GM18517 (cell line): Measurements from ENCODE around the gene IPO8.
"Not testable (repeated sequence)": the region's sequence is repeated elsewhere in the genome, so short reads cannot be mapped to it uniquely, and the experiment has no call there.

ENCODE experiments used
- ATAC-seq: cut with Tn5 transposase; IDR thresholded peaks from one replicate; pipeline ENCODE4 v1.9.1; 2021; ENCODE audit warnings: mild to moderate bottlenecking, moderate library complexity; ENCODE audit not compliant: unreplicated experiment

IPO8 gene

GRCh38 chr12:30691122-30691879, 4.4 kb downstream of the IPO8 start:
- no peak for ATAC-seq

- no peak for ATAC-seq
Observed at GRCh38 chr12:30687265-30687986, 8.2 kb downstream of the IPO8 start.

GRCh38 chr12:30679241-30679640, 16.4 kb downstream of the IPO8 start:
- no peak for ATAC-seq

GRCh38 chr12:30678221-30678620, 17.4 kb downstream of the IPO8 start:
- ATAC-seq, result no peak

- ATAC-seq, result no peak
Observed at GRCh38 chr12:30661210-30661609, 34.5 kb downstream of the IPO8 start.

GRCh38 chr12:30652034-30652696, 43.5 kb downstream of the IPO8 start:
- no peak for ATAC-seq

GRCh38 chr12:30646821-30647220, 48.8 kb downstream of the IPO8 start:
- ATAC-seq, result no peak

GRCh38 chr12:30643366-30643765, 52.3 kb downstream of the IPO8 start:
- ATAC-seq, result no peak

GRCh38 chr12:30640392-30640791, 55.3 kb downstream of the IPO8 start:
- ATAC-seq, result no peak

GRCh38 chr12:30635385-30635784, 60.3 kb downstream of the IPO8 start:
- ATAC-seq, result no peak

- ATAC-seq, result no peak
Observed at GRCh38 chr12:30631740-30632139, 63.9 kb downstream of the IPO8 start.

GRCh38 chr12:30630979-30631285, 64.7 kb downstream of the IPO8 start:
- no peak for ATAC-seq

- ATAC-seq, result no peak
Observed at GRCh38 chr12:30630076-30630978, 65.3 kb downstream of the IPO8 start.

- ATAC-seq, result no peak
Observed at GRCh38 chr12:30626847-30627246, 68.8 kb downstream of the IPO8 start.

GRCh38 chr12:30624009-30624408, 71.7 kb downstream of the IPO8 start:
- no peak for ATAC-seq

- peak; percentile 75 for ATAC-seq
Observed at GRCh38 chr12:30622509-30622908, 73.2 kb downstream of the IPO8 start.

- not testable (repeated sequence) for ATAC-seq
Observed at GRCh38 chr12:30621663-30622241, 73.9 kb downstream of the IPO8 start.

GRCh38 chr12:30617346-30618016, 78.2 kb downstream of the IPO8 start:
- no peak for ATAC-seq

- no peak for ATAC-seq
Observed at GRCh38 chr12:30614031-30614430, 81.6 kb downstream of the IPO8 start.
